T47D (cell line): ENCODE data around the gene MAP2K1.

Experiments
- DNase-seq, 2 experiments: peaks; one replicate each; pipeline versions ENCODE4 v3.0.0 to v3.0.0-alpha.2; 2011 to 2012; ENCODE audit warnings: low read depth in 1 of 2, low spot score in 1 of 2
- JUND ChIP-seq: IDR thresholded peaks from 2 replicates; pipeline ENCODE4 v1.6.1; 2012; ENCODE audit warnings: low read depth
- in situ Hi-C: cut with HindIII; loops from 2 replicates; pipeline ENCODE4 v1.10.0; 2016; ENCODE audit warnings: low sequenced_read_pairs, low pct_unique_long_range_greater_than_20kb

Gene MAP2K1

GRCh38 chr15:66523926-66524325 is 137.2 kb downstream of the MAP2K1 start:
- in situ Hi-C loops = no loop called here
- DNase-seq = no peak
- no peak for TF ChIP-seq JUND

- DNase-seq = no peak
- in situ Hi-C loops = no loop called here
- TF ChIP-seq JUND = no peak
Measured at GRCh38 chr15:66524838-66525237, 138.1 kb downstream of the MAP2K1 start.

DNA sequence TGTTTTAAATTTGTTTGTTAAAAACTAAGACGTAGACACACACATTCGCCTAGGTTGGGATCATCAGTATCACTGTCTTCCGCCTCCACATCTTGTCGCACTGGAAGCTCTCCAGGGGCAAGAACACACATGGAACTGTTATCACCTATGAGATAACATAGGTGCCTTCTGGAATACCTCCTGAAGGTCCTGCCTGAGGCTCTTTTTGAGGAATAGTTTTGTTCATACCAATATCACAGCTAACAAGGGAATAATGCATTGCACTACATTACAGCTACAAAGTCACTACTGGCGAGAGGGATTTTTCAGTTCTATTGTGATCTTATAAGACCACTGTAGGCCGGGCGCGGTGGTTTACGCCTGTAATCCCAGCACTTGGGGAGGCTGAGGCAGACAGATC is 148.3 kb downstream of the MAP2K1 start:
- no peak for TF ChIP-seq JUND

More for the DNA sequence above, 148.3 kb downstream of the MAP2K1 start:
- in situ Hi-C loops = no loop called here
- DNase-seq = no peak
